GM19193 (cell line): Measurements from ENCODE around the gene SYTL1.

ENCODE experiments used
- POLR2A ChIP-seq: IDR thresholded peaks from 4 replicates; pipeline ENCODE4 v1.6.1; 2011; ENCODE audit not compliant: insufficient read depth, insufficient read length; ENCODE audit errors: extremely low read depth

The SYTL1 gene, protein sequence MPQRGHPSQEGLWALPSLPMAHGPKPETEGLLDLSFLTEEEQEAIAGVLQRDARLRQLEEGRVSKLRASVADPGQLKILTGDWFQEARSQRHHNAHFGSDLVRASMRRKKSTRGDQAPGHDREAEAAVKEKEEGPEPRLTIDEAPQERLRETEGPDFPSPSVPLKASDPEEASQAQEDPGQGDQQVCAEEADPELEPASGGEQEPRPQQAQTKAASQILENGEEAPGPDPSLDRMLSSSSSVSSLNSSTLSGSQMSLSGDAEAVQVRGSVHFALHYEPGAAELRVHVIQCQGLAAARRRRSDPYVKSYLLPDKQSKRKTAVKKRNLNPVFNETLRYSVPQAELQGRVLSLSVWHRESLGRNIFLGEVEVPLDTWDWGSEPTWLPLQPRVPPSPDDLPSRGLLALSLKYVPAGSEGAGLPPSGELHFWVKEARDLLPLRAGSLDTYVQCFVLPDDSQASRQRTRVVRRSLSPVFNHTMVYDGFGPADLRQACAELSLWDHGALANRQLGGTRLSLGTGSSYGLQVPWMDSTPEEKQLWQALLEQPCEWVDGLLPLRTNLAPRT

DNA sequence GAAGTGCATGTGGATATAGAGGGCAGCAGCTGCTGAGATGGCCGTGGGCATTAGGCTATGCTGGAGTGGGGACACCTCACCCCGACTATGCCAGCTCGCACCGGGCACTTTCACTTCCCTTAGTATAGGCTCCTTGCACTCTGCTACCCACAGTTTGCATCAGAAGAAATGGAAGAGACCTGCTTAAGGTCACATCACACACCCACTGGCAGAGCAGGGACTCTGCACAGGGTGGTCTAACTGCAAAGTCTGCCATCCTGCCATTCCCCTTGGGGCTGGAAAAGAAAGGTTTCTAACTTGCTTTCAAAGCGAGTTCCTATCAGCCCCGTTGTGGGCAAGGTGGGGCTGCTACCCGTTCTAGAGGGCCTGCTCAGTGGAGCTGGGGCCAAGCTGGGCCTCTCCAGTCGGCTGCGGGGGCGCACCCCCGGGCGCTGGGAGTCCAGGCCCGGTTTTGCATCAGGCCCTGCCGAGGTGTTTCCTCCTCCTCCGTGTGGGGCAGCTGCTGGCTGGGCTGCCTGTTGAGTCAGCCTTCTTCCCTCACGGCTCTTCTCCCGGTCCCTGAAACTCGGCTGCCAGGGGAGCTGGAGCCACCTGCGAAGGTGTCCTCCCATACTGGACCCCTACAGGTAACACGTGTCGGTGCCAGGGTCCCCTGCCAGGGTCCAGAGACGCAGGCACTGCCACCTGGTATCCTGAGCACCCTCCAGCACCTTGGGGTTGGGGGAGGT lies at the start of gene SYTL1:
Gene SYTL1, plus strand, starts transcription at position 498 of the 728 bp plus-strand sequence. CDS start 3,313 bp downstream, outside the sequence.
- TF ChIP-seq POLR2A = peak; percentile 45

DNA sequence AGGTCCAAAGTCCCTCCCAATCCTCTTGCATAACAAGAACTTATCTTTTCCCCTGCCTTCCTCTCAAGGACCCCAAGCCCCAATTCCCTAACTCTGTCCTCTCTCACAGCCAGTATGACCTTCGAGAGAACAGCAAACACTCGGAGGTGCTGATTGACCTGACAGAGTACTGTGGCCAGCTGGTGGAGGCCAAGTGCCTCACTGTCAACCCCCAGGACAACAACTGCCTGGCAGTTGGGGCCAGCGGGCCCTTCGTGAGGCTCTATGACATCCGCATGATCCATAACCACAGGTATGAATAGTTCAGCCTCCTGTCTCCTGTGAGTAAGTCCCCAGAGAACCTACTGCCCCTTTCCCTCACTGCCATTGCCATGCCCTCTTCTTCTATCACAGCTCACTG lies 49.7 kb upstream of the SYTL1 start:
- no peak for TF ChIP-seq POLR2A

DNA sequence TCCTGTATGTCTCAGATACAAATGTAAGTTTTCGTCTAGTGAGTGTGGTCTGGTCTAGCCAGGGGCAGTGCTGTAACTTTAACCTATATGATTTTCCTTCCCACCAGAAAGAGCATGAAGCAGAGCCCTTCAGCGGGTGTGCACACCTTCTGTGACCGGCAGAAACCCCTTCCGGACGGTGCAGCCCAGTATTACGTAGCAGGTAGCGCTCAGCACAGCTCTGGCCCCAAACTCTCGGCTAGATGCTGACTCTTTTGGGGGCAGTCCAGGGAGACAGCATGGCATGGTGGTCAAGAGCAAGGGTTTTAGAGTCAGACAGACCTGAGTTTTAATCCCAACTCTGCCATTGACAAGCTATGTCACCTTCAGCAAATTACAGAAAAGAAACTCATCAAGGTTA lies 47.9 kb upstream of the SYTL1 start:
- no peak for TF ChIP-seq POLR2A

DNA sequence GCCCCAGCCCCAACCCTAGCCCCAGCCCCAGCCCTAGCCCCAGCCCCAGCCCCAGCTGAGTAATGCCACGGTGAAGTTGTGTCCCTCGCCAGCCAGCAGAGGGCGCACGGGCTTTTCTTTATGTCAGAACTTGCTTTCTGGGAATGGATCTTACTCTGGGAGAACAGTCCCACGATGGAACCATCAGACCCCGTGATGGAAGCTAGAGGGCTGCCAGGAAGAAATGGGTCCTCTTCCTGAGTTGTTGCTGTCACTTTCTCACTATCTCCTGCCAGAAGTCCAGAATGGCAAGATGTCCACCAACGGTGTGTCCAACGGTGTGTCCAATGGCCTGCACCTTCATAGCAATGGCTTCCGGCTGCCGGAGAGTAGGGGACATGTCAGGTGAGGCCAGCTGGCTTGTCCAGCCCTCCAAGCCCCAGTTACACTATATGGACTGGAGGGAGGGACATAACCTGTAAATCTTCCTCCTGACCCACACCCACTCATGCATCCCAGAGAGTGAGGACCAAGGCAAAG lies 45.0 kb upstream of the SYTL1 start:
- TF ChIP-seq POLR2A = no peak

DNA sequence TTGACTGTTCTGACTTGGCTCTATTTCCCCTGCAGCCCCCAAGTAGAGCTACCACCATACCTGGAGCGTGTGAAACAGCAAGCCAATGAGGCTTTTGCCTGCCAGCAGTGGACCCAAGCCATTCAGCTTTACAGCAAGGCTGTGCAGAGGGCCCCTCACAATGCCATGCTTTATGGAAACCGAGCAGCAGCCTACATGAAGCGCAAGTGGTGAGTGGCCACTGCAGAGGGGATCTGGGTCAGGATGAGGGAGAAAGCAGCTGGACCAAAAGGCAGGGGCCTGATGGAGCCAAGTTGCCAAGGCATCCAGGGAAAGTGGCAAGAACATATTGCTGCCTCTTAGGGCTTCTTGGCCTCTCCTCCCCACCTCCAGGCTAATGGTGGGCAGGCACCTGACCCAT lies 43.9 kb upstream of the SYTL1 start:
- TF ChIP-seq POLR2A = no peak

DNA sequence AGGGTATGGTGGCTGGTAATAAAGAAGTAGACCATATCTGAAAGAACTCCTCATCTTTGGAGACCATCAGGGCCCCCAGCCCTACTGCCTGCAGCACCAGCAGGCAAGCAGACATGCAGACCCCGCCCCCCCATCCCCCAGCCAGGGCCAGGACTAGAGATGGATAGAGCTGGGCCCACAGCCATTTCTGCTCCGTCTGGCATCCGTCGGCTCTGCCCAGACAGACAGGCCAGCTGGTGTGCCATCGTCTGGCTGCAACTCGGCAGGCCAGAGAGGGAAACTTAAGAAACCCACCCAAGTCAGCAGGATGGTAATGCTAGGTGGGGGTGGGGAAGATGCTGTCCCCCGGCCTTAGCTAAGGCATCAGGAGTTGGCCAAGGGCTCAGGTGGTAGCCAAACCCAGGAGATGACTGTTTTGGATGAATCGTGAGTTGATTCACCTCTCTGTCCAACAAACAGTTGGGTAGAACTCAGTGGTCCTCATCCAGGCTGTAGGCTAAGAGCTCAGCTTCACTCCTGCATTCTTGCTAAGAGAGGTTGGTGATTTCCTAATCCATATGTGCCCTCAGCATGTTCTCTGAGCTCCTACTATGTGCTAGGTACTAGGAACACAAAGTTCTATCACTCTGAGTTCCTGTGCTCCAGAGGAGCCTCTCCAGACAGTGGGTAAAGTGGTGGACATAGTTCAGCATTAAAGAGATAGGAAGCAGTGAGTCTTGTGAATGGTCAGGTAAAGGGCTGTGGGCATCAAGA lies 43.0 kb upstream of the SYTL1 start:
- TF ChIP-seq POLR2A = no peak

DNA sequence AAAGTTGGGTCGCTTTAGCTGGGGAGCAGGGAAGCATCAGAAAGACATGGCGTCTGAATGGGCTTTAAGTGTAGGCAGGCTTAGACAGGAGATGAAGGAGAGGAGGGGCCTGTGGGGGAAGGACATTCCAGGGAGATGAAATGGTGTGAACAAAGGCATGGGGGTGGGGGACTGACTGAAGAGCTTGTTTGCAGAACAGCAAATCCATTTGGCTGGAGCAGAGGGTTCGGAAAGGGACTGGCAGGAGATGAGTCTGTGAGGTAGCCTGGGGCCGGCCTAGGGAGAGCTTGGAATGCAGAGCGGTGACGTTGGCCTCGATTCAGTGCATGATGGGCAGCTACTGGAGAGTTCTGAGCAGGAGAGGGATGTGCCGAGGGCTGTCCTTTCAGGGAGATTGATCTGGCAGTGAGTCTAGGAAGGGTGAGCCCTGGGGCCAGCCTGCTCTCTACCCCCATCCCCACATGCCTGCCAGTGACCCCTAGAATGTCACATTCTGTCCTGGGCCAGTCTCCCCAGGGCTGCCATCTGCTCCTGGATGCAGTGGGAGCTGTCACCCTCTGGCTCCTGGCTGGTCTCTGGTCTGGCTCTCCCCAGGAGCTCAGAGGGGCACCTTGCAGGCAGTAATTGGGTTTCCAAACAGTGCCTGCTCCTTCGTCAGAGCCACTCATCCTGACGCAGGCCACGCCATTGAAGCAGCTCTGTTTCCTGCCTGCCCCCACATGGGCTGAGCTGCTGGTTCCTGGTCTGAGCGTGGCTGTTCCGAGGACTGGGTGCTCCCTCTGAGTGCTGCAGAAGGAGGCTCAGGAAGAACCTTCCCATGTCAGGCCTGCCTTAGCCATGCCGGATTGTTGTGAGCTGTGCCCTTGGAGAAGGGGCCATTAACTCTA lies 42.2 kb upstream of the SYTL1 start:
- TF ChIP-seq POLR2A = no peak

DNA sequence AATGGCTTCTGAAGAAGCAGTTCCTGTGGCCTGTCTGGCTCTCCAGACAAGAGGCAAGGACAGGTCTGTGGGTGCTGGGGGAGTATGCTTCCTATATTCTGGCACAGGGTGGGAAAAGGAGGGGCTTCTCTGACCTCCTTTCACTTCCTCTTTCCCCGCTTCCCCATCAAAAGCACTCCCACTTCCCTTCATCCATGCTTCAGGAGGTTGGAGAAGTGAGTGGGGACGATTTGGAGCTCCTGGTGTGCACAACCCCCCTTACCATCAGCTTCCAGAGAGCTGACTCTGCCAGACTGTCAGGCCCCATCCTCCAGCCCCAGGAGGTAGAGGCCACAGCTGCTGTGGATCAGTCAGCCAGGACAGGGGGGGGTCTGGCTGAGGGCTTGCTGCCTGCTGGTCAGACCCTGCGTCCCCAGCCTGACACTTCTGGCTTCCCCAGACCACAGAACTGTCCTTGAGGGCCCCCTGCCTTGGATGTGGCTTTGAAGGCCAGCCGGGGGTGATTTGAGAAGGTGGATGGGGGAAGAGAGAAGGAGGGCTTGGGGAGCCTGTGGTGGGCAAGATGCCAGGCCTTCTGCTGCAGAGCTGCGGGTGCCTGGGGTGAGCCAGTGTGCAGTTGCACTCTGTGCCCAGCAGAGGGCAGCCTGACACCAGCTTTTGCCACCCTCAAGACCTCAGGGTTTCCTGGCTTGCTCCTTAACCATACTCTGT lies 41.3 kb upstream of the SYTL1 start:
- TF ChIP-seq POLR2A = no peak

DNA sequence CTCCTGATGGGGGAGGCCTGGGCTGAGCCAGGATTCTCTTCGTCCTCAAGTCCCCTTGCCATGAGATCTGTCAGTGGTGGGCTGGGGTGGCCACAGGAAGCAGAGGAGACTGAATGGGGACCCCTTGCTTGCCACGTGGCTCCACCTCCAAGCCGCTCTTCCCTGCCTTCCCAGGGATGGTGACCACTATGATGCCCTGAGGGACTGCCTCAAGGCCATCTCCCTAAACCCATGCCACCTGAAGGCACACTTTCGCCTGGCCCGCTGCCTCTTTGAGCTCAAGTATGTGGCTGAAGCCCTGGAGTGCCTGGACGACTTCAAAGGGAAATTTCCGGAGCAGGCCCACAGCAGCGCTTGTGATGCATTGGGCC lies 40.8 kb upstream of the SYTL1 start:
- no peak for TF ChIP-seq POLR2A

DNA sequence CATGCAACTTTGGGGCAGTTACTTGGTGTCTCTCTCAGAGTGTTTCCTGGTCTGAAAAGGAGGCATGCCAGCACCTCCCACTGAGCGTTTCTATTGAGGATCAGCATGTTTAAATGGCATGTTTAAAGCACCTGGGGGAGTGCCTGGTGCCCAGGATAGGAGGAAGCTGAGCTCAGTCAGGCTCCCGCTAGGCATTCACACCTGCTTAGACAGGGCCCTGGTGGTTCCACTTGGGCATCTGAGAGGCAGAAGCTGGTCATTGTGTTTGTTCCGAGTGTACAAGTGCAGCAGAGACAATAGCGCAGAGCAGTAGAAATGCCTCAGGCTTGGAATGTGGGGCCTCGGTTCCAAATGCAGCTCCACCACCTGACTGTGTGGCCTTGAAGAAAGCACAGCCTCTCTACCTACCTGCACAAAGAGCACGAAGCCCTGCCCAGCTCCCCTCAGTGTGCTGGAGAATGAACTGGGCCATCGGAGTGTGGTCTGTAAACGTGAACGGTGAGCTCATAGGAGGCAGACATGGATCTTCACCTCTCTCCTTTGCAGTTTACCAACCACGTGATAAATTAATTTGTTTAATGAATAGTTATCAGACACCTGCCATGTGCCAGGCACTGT lies 40.1 kb upstream of the SYTL1 start:
- TF ChIP-seq POLR2A = no peak

DNA sequence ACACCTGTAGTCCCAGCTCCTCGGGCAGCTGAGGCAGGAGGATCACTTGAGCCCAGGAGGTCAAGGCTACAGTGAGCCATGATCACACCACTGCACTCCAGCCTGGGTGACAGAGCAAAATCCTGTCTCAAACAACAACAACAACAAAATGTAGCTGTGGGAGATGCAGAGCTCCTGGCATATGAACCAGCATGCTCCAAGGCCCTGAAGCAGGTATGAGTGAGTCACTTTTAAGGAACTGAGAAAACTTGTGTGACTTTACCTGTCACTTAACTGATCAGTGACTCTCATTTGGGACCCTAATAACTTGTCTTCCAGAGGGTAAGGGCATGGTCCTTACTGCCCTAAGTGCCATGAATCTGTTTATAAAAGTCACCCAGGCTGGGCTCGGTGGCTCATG lies 39.2 kb upstream of the SYTL1 start:
- no peak for TF ChIP-seq POLR2A

- no peak for TF ChIP-seq POLR2A
Measured at GRCh38 chr1:27303509-27303908, 38.3 kb upstream of the SYTL1 start.

DNA sequence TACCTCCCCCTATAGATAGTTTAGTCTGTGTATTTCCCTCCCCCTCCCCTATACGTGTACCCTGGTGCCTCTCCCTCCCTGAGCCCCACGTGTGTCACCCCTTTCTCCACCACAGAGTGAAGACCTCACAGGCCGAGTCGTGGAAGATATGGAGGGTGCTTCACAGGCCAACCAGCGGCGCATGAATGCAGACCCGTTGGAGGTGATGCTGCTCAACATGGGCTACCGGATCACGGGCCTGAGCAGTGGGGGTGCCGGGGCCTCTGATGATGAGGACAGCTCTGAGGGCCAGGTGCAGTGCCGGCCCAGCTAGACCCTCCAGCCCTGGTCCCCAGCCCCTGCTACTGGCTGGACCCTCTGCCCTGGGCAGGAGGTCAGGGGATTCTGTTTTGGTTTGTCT lies 35.8 kb upstream of the SYTL1 start:
- TF ChIP-seq POLR2A = no peak
